GM04504 (cell line): ENCODE results near the gene ACTG1.

Experiments
- DNase-seq: peaks from one replicate; pipeline ENCODE4 v3.0.0-alpha.2; 2012; ENCODE audit warnings: low read depth

ACTG1 gene

GRCh38 chr17:81481073-81481799, 31.4 kb downstream of the ACTG1 start:
- DNase-seq = no peak

- peak; percentile 64 for DNase-seq
These were observed 32.2 kb downstream of the ACTG1 start for GRCh38 chr17:81480140-81481072.

- DNase-seq = no peak
These were observed 33.2 kb downstream of the ACTG1 start for GRCh38 chr17:81479175-81480071.

GRCh38 chr17:81478119-81478518, 34.5 kb downstream of the ACTG1 start:
- DNase-seq = no peak

- DNase-seq = no peak
These were observed 35.4 kb downstream of the ACTG1 start for GRCh38 chr17:81477173-81477572.

- no peak for DNase-seq
These were observed 36.0 kb downstream of the ACTG1 start for GRCh38 chr17:81476635-81477034.

GRCh38 chr17:81476097-81476496, 36.5 kb downstream of the ACTG1 start:
- no peak for DNase-seq

GRCh38 chr17:81474958-81475357, 37.6 kb downstream of the ACTG1 start:
- no peak for DNase-seq

- DNase-seq = no peak
These were observed 39.6 kb downstream of the ACTG1 start for GRCh38 chr17:81473019-81473418.

- DNase-seq = peak; percentile 87
These were observed 40.7 kb downstream of the ACTG1 start for GRCh38 chr17:81471818-81472456.

- peak; percentile 35 for DNase-seq
These were observed 41.4 kb downstream of the ACTG1 start for GRCh38 chr17:81470944-81471817.

GRCh38 chr17:81470270-81470943, 42.2 kb downstream of the ACTG1 start:
- DNase-seq = no peak

GRCh38 chr17:81469266-81469665, 43.3 kb downstream of the ACTG1 start:
- no peak for DNase-seq

GRCh38 chr17:81468770-81469121, 43.9 kb downstream of the ACTG1 start:
- no peak for DNase-seq

- DNase-seq = no peak
These were observed 44.4 kb downstream of the ACTG1 start for GRCh38 chr17:81468111-81468769.

- no peak for DNase-seq
These were observed 45.8 kb downstream of the ACTG1 start for GRCh38 chr17:81466564-81467472.

GRCh38 chr17:81465910-81466309, 46.7 kb downstream of the ACTG1 start:
- no peak for DNase-seq

GRCh38 chr17:81464586-81464985, 48.0 kb downstream of the ACTG1 start:
- no peak for DNase-seq

GRCh38 chr17:81463506-81463905, 49.1 kb downstream of the ACTG1 start:
- no peak for DNase-seq
